Measurements from ENCODE around the gene LRRC32. TPM values are rescaled to one million over a fixed set of nuclear protein-coding genes. Genes with fewer than 3 reads are reported as not detected.

Gene LRRC32
- total and polyA plus RNA-seq, 2 experiments from 2014 or later = 0.42 to 0.58 TPM

DNA sequence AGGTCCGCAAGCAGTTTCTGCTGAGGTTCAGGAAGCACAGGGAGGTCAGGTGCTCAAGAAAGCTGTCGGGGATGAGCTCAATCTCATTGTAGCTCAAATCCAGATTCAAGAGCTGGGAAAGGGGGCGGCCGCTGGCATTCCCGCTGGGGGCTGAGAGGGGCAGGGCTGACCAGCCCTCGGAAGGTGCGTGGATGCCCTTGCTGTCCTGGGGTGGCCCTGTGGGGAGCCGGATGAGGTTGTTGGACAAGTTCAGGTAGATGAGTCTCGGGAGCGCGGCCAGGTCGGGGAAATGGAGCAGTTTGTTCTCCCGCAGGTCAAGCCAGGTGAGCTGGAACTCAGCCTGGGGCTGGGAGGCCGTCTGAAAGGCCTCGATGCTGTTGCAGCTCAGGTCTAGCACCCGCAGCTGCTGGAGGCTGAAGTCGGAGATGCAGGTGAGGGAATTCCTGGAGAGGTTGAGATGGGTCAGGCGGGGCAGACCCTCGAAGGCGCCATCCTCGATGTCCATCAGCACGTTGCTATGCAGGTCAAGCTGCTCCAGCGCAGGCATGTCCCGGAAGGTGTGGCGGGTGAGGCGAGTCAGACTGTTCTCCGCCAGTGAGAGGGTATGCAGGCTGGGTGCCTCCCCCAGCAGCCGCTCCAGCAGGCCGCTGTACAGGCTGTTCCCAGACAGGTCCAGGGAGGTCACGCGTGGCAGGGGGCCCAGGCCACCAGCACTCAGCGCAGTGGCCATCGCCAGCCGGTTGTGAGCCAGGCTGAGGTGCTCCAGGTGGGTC, 9.8 kb downstream of the LRRC32 start (continued):
- TF ChIP-seq, protein P1, sequence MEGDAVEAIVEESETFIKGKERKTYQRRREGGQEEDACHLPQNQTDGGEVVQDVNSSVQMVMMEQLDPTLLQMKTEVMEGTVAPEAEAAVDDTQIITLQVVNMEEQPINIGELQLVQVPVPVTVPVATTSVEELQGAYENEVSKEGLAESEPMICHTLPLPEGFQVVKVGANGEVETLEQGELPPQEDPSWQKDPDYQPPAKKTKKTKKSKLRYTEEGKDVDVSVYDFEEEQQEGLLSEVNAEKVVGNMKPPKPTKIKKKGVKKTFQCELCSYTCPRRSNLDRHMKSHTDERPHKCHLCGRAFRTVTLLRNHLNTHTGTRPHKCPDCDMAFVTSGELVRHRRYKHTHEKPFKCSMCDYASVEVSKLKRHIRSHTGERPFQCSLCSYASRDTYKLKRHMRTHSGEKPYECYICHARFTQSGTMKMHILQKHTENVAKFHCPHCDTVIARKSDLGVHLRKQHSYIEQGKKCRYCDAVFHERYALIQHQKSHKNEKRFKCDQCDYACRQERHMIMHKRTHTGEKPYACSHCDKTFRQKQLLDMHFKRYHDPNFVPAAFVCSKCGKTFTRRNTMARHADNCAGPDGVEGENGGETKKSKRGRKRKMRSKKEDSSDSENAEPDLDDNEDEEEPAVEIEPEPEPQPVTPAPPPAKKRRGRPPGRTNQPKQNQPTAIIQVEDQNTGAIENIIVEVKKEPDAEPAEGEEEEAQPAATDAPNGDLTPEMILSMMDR (conservative IDR thresholded peaks at IDR 0.05; ENCODE audit: low read depth in 2 of 2) = no peak
- TF ChIP-seq ZNF331 (CRISPR knock-in tag; IDR thresholded peaks at IDR 0.05; ENCODE audit: low read depth) (no peak), NANOG (IDR thresholded peaks at IDR 0.05; ENCODE audit: borderline replicate concordance) (no peak), EZH2phosphoT487 (IDR thresholded peaks at IDR 0.05; ENCODE audit: unreplicated experiment) (no peak), STAT1 (IDR thresholded peaks at IDR 0.05; ENCODE audit: unreplicated experiment) (no peak), ZNF114 (CRISPR knock-in tag; IDR thresholded peaks at IDR 0.05) (no peak)

DNA sequence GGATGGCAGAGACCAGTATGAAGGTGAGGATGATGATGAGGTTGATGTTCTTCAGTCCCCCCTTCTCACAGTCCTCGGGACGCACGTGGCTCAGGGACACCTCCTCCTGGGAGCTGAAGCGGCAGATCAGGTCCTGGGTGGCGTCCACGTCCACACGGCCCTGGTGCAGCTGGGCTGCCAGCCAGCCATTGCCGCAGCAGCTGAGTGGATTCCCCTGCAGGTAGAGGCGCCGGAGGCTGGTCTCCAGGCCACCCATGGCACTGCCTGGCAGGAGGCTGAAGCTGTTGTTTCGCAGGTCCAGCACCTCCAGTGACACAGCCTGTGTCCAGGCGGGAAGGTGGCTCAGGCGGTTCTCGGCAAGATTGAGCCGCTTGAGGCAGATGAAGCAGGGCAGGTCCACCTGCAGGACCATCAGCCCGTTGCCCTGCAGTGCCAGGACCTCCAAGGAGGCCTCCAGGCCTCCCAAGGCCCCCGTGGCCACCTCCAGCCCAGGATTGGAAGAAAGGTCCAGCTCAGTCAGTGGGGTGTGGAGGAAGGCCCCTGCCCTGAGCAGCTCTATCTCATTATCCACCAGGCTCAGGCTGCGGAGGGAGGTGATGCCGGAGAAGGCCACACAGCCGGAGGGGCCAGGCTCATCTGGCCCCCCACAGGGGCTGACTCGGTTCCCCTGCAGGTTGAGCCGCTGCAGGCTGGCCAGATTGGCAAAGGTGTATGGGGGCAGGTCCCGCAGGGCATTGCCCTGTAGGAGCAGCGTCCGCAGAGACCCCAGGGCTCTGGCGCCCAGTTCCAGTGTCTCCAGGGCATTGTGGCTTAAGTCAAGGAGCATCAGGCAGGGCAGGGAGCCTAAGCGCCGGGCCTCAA, 10.6 kb downstream of the LRRC32 start:
- DNase-seq (ENCODE audit: low spot score) (no peak), ATAC-seq (no peak)
- Histone ChIP-seq H3K4me3 (no peak overlapping the region), H3K27ac (ENCODE audit: low read depth) (no peak overlapping the region), H3K27me3 (ENCODE audit: insufficient read depth) (no peaks in the 10 kb centered on the region), H3K9me2 (ENCODE audit: insufficient read depth) (no peaks in the 10 kb centered on the region), H3K4me2 (no peak overlapping the region), H3K79me2 (replicated peaks; ENCODE audit: insufficient read depth) (no peaks in the 10 kb centered on the region), H3F3A (replicated peaks; ENCODE audit: low read depth) (no peaks in the 10 kb centered on the region), H3K36me3 (ENCODE audit: insufficient read depth) (no peaks in the 10 kb centered on the region), H2AFZ (no peak overlapping the region), H4K20me1 (replicated peaks; ENCODE audit: insufficient read depth) (no peaks in the 10 kb centered on the region), H3K4me1 (ENCODE audit: insufficient read depth) (no peaks in the 10 kb centered on the region)
- Mint-ChIP-seq H3K4me1 (peaks cover 25% of the 10 kb centered on the region), H3K9me3 (no peaks in the 10 kb centered on the region), H3K36me3 (ENCODE audit: low read depth) (no peaks in the 10 kb centered on the region), H3K27ac (no peak overlapping the region), H3K27me3 (ENCODE audit: insufficient read depth, low read depth, poor library complexity) (peaks cover 8% of the 10 kb centered on the region), H3K4me3 (no peak overlapping the region)
- TF ChIP-seq ZNF331 (CRISPR knock-in tag; IDR thresholded peaks at IDR 0.05; ENCODE audit: low read depth) = no peak
- TF ChIP-seq NANOG (IDR thresholded peaks at IDR 0.05; ENCODE audit: borderline replicate concordance) = no peak
- TF ChIP-seq CREB1 (CRISPR knock-in tag; IDR thresholded peaks at IDR 0.05; ENCODE audit: low read depth) = no peak
- TF ChIP-seq ZNF114 (CRISPR knock-in tag; IDR thresholded peaks at IDR 0.05) = no peak
- TF ChIP-seq JUNB (IDR thresholded peaks at IDR 0.05; ENCODE audit: unreplicated experiment) = no peak
- no peak for TF ChIP-seq EZH2phosphoT487 (IDR thresholded peaks at IDR 0.05; ENCODE audit: unreplicated experiment)
- TF ChIP-seq, protein P1 (conservative IDR thresholded peaks at IDR 0.05; ENCODE audit: low read depth in 2 of 2) = no peak
- TF ChIP-seq, protein P2, sequence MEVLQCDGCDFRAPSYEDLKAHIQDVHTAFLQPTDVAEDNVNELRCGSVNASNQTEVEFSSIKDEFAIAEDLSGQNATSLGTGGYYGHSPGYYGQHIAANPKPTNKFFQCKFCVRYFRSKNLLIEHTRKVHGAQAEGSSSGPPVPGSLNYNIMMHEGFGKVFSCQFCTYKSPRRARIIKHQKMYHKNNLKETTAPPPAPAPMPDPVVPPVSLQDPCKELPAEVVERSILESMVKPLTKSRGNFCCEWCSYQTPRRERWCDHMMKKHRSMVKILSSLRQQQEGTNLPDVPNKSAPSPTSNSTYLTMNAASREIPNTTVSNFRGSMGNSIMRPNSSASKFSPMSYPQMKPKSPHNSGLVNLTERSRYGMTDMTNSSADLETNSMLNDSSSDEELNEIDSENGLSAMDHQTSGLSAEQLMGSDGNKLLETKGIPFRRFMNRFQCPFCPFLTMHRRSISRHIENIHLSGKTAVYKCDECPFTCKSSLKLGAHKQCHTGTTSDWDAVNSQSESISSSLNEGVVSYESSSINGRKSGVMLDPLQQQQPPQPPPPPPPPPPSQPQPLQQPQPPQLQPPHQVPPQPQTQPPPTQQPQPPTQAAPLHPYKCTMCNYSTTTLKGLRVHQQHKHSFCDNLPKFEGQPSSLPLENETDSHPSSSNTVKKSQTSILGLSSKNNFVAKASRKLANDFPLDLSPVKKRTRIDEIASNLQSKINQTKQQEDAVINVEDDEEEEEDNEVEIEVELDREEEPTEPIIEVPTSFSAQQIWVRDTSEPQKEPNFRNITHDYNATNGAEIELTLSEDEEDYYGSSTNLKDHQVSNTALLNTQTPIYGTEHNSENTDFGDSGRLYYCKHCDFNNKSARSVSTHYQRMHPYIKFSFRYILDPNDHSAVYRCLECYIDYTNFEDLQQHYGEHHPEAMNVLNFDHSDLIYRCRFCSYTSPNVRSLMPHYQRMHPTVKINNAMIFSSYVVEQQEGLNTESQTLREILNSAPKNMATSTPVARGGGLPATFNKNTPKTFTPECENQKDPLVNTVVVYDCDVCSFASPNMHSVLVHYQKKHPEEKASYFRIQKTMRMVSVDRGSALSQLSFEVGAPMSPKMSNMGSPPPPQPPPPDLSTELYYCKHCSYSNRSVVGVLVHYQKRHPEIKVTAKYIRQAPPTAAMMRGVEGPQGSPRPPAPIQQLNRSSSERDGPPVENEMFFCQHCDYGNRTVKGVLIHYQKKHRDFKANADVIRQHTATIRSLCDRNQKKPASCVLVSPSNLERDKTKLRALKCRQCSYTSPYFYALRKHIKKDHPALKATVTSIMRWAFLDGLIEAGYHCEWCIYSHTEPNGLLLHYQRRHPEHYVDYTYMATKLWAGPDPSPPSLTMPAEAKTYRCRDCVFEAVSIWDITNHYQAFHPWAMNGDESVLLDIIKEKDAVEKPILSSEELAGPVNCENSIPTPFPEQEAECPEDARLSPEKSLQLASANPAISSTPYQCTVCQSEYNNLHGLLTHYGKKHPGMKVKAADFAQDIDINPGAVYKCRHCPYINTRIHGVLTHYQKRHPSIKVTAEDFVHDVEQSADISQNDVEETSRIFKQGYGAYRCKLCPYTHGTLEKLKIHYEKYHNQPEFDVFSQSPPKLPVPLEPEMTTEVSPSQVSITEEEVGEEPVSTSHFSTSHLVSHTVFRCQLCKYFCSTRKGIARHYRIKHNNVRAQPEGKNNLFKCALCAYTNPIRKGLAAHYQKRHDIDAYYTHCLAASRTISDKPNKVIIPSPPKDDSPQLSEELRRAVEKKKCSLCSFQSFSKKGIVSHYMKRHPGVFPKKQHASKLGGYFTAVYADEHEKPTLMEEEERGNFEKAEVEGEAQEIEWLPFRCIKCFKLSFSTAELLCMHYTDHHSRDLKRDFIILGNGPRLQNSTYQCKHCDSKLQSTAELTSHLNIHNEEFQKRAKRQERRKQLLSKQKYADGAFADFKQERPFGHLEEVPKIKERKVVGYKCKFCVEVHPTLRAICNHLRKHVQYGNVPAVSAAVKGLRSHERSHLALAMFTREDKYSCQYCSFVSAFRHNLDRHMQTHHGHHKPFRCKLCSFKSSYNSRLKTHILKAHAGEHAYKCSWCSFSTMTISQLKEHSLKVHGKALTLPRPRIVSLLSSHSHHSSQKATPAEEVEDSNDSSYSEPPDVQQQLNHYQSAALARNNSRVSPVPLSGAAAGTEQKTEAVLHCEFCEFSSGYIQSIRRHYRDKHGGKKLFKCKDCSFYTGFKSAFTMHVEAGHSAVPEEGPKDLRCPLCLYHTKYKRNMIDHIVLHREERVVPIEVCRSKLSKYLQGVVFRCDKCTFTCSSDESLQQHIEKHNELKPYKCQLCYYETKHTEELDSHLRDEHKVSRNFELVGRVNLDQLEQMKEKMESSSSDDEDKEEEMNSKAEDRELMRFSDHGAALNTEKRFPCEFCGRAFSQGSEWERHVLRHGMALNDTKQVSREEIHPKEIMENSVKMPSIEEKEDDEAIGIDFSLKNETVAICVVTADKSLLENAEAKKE (CRISPR knock-in tag; IDR thresholded peaks at IDR 0.05) = no peak
- TF ChIP-seq EZH2 (IDR thresholded peaks at IDR 0.05; ENCODE audit: low read depth, unreplicated experiment) = no peak
